ENCODE results near the gene CRHR1. TPM values are rescaled to one million over a fixed set of nuclear protein-coding genes. Genes with fewer than 3 reads are reported as not detected.

CRHR1 gene
- total RNA-seq, 2 donors from 2014 or later = not detected

DNA sequence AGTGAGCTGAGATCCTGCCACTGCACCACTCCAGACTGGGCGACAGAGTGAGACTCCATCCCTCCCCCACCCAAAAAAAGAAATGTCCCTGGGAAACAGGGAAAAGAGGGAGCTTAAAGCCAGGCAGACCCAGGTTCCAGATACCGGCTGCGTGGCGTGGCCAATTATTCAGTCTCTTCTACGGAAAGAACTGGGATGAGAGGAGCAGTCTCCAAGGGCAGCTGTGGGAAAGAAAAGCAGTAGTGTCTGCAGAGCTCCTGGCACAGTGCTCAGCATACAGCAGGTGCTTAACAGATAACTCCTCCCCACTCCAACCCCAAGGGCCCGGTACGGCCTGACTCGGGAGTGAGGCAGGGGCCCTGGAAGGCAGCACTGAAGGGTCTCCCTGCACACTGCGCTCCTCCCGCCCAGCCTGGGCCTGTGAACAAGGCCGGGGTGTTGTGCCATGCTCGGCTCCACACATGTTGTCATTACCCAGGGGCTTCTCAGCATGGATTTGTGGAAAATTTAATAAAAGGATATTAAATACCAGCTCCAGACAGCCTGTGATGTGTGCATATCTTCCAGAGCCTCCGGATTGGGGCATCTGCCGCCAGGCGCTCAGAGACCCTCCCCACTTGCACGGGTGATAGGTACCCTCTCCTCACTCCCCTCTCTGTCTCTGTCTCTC lies 42.9 kb downstream of the CRHR1 start:
- no peak for DNase-seq (ENCODE audit: low spot score)
- H3K27me3 ChIP-seq (replicated peaks; ENCODE audit: insufficient read depth) = no peaks in the 10 kb centered on the region

DNA sequence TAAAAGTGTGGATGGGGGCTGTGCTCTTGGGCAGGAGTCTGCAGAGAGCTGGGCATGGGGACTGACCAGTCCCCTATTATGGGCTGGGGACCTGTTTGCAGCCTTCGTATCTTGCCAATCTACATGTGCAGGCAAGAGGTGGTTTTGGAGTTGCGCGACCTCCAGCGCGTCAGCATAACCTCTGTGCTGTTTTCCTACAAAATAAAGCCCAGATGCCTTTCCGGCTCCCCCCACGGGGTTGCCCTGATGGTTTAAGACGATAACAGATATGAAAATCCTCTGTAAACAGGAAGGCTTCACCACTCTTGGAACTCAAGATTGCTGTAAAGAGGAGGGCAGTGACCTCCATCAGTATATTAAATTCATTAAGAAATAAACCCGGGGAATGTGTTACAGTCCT lies 44.1 kb downstream of the CRHR1 start:
- H3K27ac ChIP-seq = no peak overlapping the region
- H3K36me3 ChIP-seq = no peaks in the 10 kb centered on the region
- no peaks in the 10 kb centered on the region for H3K4me1 ChIP-seq (ENCODE audit: control insufficient read depth in 1 of 2, low read depth in 2 of 2)
- H3K4me3 ChIP-seq = no peak overlapping the region
- TF ChIP-seq, protein P1, sequence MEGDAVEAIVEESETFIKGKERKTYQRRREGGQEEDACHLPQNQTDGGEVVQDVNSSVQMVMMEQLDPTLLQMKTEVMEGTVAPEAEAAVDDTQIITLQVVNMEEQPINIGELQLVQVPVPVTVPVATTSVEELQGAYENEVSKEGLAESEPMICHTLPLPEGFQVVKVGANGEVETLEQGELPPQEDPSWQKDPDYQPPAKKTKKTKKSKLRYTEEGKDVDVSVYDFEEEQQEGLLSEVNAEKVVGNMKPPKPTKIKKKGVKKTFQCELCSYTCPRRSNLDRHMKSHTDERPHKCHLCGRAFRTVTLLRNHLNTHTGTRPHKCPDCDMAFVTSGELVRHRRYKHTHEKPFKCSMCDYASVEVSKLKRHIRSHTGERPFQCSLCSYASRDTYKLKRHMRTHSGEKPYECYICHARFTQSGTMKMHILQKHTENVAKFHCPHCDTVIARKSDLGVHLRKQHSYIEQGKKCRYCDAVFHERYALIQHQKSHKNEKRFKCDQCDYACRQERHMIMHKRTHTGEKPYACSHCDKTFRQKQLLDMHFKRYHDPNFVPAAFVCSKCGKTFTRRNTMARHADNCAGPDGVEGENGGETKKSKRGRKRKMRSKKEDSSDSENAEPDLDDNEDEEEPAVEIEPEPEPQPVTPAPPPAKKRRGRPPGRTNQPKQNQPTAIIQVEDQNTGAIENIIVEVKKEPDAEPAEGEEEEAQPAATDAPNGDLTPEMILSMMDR (IDR thresholded peaks at IDR 0.05) = no peak
- H3K27me3 ChIP-seq (replicated peaks; ENCODE audit: insufficient read depth) = no peaks in the 10 kb centered on the region
- no peaks in the 10 kb centered on the region for H3K9me3 ChIP-seq
- ATAC-seq (ENCODE audit: insufficient number of reproducible peaks, low FRiP score, low read depth) = no peak
- no peak for DNase-seq (ENCODE audit: low spot score)

More for the DNA sequence above, 42.9 kb downstream of the CRHR1 start:
- Histone ChIP-seq H3K27ac (no peak overlapping the region), H3K4me3 (no peak overlapping the region), H3K36me3 (no peaks in the 10 kb centered on the region), H3K9me3 (no peaks in the 10 kb centered on the region), H3K4me1 (ENCODE audit: control insufficient read depth in 1 of 2, low read depth in 2 of 2) (no peaks in the 10 kb centered on the region)
- ATAC-seq (ENCODE audit: insufficient number of reproducible peaks, low FRiP score, low read depth) = no peak
- TF ChIP-seq, protein P1 (IDR thresholded peaks at IDR 0.05) = no peak

DNA sequence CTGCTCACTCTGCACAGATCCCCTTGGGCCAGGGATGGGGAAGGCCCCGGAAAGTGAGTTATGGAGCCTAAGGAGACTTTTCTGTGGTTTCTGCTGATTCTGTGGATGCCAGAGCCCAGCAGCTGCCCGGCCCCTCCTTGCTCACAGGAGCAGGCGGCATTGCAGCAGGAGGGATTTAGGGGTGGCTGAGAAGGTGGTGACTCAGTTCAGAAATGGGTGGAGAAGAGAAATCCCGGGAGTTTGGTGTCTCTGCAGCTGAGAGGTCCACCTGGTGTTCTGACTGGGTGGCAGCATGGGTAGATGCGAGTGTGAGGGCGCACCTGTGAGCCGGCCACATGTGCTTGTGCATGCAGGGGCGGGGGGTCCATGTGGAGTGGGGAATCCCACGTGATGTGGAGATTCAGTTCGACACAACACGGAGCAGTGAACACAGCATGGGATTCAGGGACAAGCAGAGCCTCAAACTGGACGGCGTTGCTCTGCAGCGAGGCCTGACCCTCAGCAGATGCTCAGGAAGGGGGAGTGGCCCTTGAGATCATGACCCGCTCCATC lies 44.5 kb downstream of the CRHR1 start:
- Histone ChIP-seq H3K36me3 (no peaks in the 10 kb centered on the region), H3K4me3 (no peak overlapping the region), H3K27ac (no peak overlapping the region), H3K4me1 (ENCODE audit: control insufficient read depth in 1 of 2, low read depth in 2 of 2) (no peaks in the 10 kb centered on the region), H3K9me3 (no peaks in the 10 kb centered on the region), H3K27me3 (replicated peaks; ENCODE audit: insufficient read depth) (no peaks in the 10 kb centered on the region)
- no peak for DNase-seq (ENCODE audit: low spot score)
- TF ChIP-seq, protein P1 (IDR thresholded peaks at IDR 0.05) = no peak
- no peak for ATAC-seq (ENCODE audit: insufficient number of reproducible peaks, low FRiP score, low read depth)

GRCh38 chr17:45833920-45834319 lies 49.8 kb downstream of the CRHR1 start:
- H3K36me3 ChIP-seq = no peaks in the 10 kb centered on the region
- H3K27ac ChIP-seq = no peak overlapping the region
- H3K4me1 ChIP-seq (ENCODE audit: control insufficient read depth in 1 of 2, low read depth in 2 of 2) = no peaks in the 10 kb centered on the region
- DNase-seq (ENCODE audit: low spot score) (no peak), ATAC-seq (ENCODE audit: insufficient number of reproducible peaks, low FRiP score, low read depth) (no peak)
- H3K9me3 ChIP-seq = no peaks in the 10 kb centered on the region
- TF ChIP-seq, protein P1 (IDR thresholded peaks at IDR 0.05) = no peak
- H3K4me3 ChIP-seq = no peak overlapping the region
- H3K27me3 ChIP-seq (replicated peaks; ENCODE audit: insufficient read depth) = no peaks in the 10 kb centered on the region

DNA sequence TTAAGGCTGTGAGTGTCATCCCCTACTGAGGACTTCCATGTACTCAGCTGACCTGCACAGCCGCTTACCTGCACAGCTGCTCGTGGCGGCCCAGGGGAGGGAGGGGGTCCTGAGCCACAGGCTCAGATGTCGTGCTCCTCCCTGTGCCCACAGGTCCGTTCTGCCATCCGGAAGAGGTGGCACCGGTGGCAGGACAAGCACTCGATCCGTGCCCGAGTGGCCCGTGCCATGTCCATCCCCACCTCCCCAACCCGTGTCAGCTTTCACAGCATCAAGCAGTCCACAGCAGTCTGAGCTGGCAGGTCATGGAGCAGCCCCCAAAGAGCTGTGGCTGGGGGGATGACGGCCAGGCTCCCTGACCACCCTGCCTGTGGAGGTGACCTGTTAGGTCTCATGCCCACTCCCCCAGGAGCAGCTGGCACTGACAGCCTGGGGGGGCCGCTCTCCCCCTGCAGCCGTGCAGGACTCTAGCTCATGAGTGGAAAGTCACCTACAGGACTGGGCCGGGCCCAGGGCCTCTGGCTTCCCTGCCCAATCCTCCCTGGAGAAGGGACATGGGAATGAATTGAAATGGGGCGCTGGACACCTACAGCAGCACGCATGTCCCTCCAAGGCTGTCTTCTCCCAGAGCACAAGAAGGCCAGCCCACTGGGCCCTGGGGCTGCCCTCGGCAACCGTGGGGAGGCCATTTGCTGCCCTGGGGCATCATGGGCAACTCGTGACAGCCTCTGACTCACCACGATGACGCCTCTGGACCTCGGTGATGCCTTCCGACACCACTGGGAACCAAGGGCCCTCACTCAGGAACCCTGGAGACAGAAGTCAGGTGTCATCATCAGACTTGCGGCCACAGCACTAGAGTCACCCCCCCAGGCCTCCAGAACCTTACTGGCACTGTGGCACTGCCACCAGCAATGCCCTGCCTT lies 50.6 kb downstream of the CRHR1 start:
- Histone ChIP-seq H3K36me3 (no peaks in the 10 kb centered on the region), H3K4me3 (no peak overlapping the region), H3K4me1 (ENCODE audit: control insufficient read depth in 1 of 2, low read depth in 2 of 2) (no peaks in the 10 kb centered on the region), H3K9me3 (no peaks in the 10 kb centered on the region), H3K27me3 (replicated peaks; ENCODE audit: insufficient read depth) (no peaks in the 10 kb centered on the region), H3K27ac (no peak overlapping the region)
- no peak for DNase-seq (ENCODE audit: low spot score)
- ATAC-seq (ENCODE audit: insufficient number of reproducible peaks, low FRiP score, low read depth) = no peak
- TF ChIP-seq, protein P1 (IDR thresholded peaks at IDR 0.05) = no peak
